Left kidney (tissue), 2 donors: ENCODE data around the gene NACC2. TPM values are rescaled to one million over a fixed set of nuclear protein-coding genes. Genes with fewer than 3 reads are reported as not detected.
"Not testable (repeated sequence)": the region's sequence is repeated elsewhere in the genome, so short reads cannot be mapped to it uniquely, and the experiment has no call there.

Experiments
- DNase-seq: peaks from one replicate; pipeline ENCODE4 v3.0.0-alpha.2; 2013
- polyA plus RNA-seq: library from polyadenylated mRNA; unstranded; fragments of 120-200 nt; gene quantifications from one replicate; pipeline ENCODE4 v1.2.1, GENCODE V29; 2013; ENCODE audit not compliant: insufficient read length

NACC2 gene
- polyA plus RNA-seq, 1 donor: 7.0 TPM

GRCh38 chr9:136111190-136111589 is 16.1 kb upstream of the NACC2 start:
- DNase-seq: no peak

- DNase-seq: no peak
Observed at GRCh38 chr9:136110082-136111061, 15.3 kb upstream of the NACC2 start.

- DNase-seq: no peak
Observed at GRCh38 chr9:136109351-136110081, 14.4 kb upstream of the NACC2 start.

GRCh38 chr9:136108648-136109266 is 13.7 kb upstream of the NACC2 start:
- no peak for DNase-seq

- DNase-seq: no peak
Observed at GRCh38 chr9:136107953-136108647, 13.0 kb upstream of the NACC2 start.

GRCh38 chr9:136107155-136107952 is 12.3 kb upstream of the NACC2 start:
- no peak for DNase-seq

GRCh38 chr9:136105398-136106135 is 10.5 kb upstream of the NACC2 start:
- DNase-seq: no peak

- DNase-seq: no peak
Observed at GRCh38 chr9:136104916-136105315, 9.8 kb upstream of the NACC2 start.

- DNase-seq: no peak
Observed at GRCh38 chr9:136104488-136104800, 9.4 kb upstream of the NACC2 start.

- DNase-seq: no peak
Observed at GRCh38 chr9:136103651-136104487, 8.8 kb upstream of the NACC2 start.

- DNase-seq: not testable (repeated sequence)
Observed at GRCh38 chr9:136101615-136102074, 6.6 kb upstream of the NACC2 start.

GRCh38 chr9:136100700-136101614 is 5.9 kb upstream of the NACC2 start:
- DNase-seq: no peak

GRCh38 chr9:136099542-136099941 is 4.5 kb upstream of the NACC2 start:
- no peak for DNase-seq

- DNase-seq: no peak
Observed at GRCh38 chr9:136098844-136099243, 3.8 kb upstream of the NACC2 start.

GRCh38 chr9:136098210-136098609 is 3.1 kb upstream of the NACC2 start:
- DNase-seq: no peak

- DNase-seq: no peak
Observed at GRCh38 chr9:136096505-136097001, 1.5 kb upstream of the NACC2 start.

- DNase-seq: no peak
Observed at GRCh38 chr9:136093995-136094881, 851 bp downstream of the NACC2 start.
